NCI-H82 treated with DMSO at 0.1 percent for 48 hours (cell line): Measurements from ENCODE around the gene MTFR1L.
A peak's percentile ranks its signal among the peaks of the same experiment; 100 is the strongest.

Experiments
- DNase-seq: peaks from one replicate; lab custom pipeline; 2025; ENCODE audit not compliant: unreplicated experiment; lab: John Stamatoyannopoulos, UW

MTFR1L gene

GRCh38 chr1:25787760-25788166 lies 32.0 kb upstream of the MTFR1L start:
- no peak for DNase-seq

- no peak for DNase-seq
Observed at GRCh38 chr1:25790472-25790871, 29.3 kb upstream of the MTFR1L start.

- DNase-seq, result no peak
Observed at GRCh38 chr1:25792115-25792514, 27.6 kb upstream of the MTFR1L start.

- DNase-seq, result no peak
Observed at GRCh38 chr1:25793585-25794170, 26.1 kb upstream of the MTFR1L start.

- peak; percentile 51 for DNase-seq
Observed at GRCh38 chr1:25794325-25794724, 25.4 kb upstream of the MTFR1L start.

GRCh38 chr1:25795211-25795610 lies 24.5 kb upstream of the MTFR1L start:
- no peak for DNase-seq

- no peak for DNase-seq
Observed at GRCh38 chr1:25795946-25796810, 23.6 kb upstream of the MTFR1L start.

- DNase-seq, result peak; percentile 68
Observed at GRCh38 chr1:25796811-25797458, 22.8 kb upstream of the MTFR1L start.

- no peak for DNase-seq
Observed at GRCh38 chr1:25797939-25798338, 21.8 kb upstream of the MTFR1L start.

- no peak for DNase-seq
Observed at GRCh38 chr1:25798666-25799351, 20.9 kb upstream of the MTFR1L start.

- no peak for DNase-seq
Observed at GRCh38 chr1:25799352-25799934, 20.3 kb upstream of the MTFR1L start.

GRCh38 chr1:25799935-25800702 lies 19.6 kb upstream of the MTFR1L start, which contains the start of gene SELENON:
Gene SELENON, plus strand, starts transcription at chr1:25800193. Its CDS starts 38 bp downstream, at chr1:25800231.
- no peak for DNase-seq

GRCh38 chr1:25800703-25801377 lies 18.9 kb upstream of the MTFR1L start:
- no peak for DNase-seq

- no peak for DNase-seq
Observed at GRCh38 chr1:25802915-25803314, 16.8 kb upstream of the MTFR1L start.

- DNase-seq, result no peak
Observed at GRCh38 chr1:25803368-25803767, 16.4 kb upstream of the MTFR1L start.

- DNase-seq, result no peak
Observed at GRCh38 chr1:25804244-25804963, 15.3 kb upstream of the MTFR1L start.

GRCh38 chr1:25804964-25805862 lies 14.5 kb upstream of the MTFR1L start:
- no peak for DNase-seq

GRCh38 chr1:25805863-25806225 lies 13.9 kb upstream of the MTFR1L start:
- DNase-seq, result no peak
